ENCODE results near the gene ZNF470. TPM values are rescaled to one million over a fixed set of nuclear protein-coding genes. Genes with fewer than 3 reads are reported as not detected.

ZNF470 gene
- 4.3 TPM for total RNA-seq
- long read RNA-seq, partial matches to known transcripts, result 0 of 2 reads
- long read RNA-seq, other reads (novel, unspliced or antisense), result 2 of 2 reads

DNA sequence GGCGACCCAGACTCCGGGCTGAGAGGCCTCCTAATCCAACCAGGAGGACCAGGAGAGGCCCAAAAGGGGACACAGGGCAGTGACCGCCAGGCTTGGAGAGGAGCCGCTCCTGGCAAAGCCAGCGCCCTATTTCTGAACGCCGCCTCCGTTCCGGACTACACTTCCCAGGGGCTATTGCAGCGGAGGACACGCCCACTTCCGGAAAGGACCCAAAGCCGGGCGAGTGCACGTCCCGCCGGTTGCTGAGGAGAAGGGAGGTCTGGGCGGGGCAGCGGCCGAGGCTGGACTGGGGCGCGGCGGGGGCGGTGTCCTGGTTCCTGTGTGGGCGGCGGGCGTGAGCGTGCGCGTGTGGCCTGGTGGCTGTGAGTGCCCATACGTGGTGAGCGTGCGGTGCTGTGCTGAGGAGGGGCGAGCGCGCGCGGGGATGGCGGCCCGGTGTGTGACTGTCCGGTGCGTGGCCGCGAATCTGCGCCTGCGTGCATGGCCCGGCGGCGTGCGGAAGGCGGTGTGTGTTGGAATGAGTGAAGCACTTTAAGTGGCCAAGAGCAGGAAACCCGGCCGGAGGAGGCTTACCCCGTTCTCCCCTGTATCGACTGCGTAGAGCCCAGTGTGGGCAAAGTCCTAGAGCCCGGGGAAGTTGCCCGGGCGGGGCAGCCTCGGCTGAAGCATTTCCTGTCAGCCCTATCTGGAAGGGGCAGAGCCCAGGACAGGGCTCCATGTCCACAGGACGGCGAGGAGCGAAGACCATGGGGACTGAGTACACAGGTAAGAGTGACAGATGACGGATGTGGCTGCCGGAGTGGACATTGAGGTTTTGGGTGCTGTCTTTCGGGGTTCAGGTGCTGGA is at the start of gene ZNF470:
ZNF470 (plus strand) TSS at position 195 of the 847 bp plus-strand sequence. CDS start 2,844 bp downstream, outside the sequence.
- H3K27me3 ChIP-seq (ENCODE audit: low read depth), result no peaks in the 10 kb centered on the region
- H3K4me1 ChIP-seq, result peaks cover 23% of the 10 kb centered on the region
- TF ChIP-seq, protein P1, sequence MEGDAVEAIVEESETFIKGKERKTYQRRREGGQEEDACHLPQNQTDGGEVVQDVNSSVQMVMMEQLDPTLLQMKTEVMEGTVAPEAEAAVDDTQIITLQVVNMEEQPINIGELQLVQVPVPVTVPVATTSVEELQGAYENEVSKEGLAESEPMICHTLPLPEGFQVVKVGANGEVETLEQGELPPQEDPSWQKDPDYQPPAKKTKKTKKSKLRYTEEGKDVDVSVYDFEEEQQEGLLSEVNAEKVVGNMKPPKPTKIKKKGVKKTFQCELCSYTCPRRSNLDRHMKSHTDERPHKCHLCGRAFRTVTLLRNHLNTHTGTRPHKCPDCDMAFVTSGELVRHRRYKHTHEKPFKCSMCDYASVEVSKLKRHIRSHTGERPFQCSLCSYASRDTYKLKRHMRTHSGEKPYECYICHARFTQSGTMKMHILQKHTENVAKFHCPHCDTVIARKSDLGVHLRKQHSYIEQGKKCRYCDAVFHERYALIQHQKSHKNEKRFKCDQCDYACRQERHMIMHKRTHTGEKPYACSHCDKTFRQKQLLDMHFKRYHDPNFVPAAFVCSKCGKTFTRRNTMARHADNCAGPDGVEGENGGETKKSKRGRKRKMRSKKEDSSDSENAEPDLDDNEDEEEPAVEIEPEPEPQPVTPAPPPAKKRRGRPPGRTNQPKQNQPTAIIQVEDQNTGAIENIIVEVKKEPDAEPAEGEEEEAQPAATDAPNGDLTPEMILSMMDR (IDR thresholded peaks at IDR 0.05; ENCODE audit: borderline replicate concordance), result no peak
- intact Hi-C loops (cut with micrococcal nuclease), result no loop called here
- peak within 1 kb of the TSS; percentile 96 for H3K4me3 ChIP-seq
- H3K36me3 ChIP-seq, result peaks cover 82% of the 10 kb centered on the region
- DNase-seq, result peak; percentile 97
- peak within 1 kb of the TSS; percentile 95 for H3K27ac ChIP-seq (replicated peaks)
- peaks cover 89% of the 10 kb centered on the region for H3K9me3 ChIP-seq (replicated peaks)

DNA sequence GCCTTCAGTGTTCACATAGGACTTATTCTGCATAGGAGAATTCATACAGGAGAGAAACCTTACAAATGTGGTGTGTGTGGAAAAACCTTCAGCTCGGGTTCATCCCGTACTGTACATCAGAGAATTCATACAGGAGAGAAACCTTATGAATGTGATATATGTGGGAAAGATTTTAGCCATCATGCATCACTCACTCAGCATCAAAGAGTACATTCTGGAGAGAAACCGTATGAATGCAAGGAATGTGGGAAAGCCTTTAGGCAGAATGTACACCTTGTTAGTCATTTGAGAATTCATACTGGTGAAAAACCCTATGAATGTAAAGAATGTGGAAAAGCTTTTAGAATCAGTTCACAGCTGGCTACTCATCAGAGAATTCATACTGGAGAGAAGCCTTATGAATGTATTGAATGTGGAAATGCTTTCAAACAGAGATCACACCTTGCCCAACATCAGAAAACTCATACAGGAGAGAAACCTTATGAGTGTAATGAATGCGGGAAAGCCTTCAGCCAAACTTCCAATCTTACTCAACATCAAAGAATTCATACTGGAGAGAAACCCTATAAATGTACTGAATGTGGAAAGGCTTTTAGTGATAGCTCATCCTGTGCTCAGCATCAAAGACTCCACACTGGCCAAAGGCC is 41.9 kb upstream of the ZNF470 start:
- DNase-seq, result no peak
- H3K4me1 ChIP-seq, result no peaks in the 10 kb centered on the region
- peaks cover 100% of the 10 kb centered on the region for H3K9me3 ChIP-seq (replicated peaks)
- H3K27ac ChIP-seq (replicated peaks), result no peak overlapping the region
- no peaks in the 10 kb centered on the region for H3K27me3 ChIP-seq (ENCODE audit: low read depth)
- intact Hi-C loops (cut with micrococcal nuclease), result no loop called here
- TF ChIP-seq, protein P1 (IDR thresholded peaks at IDR 0.05; ENCODE audit: borderline replicate concordance), result no peak
- H3K4me3 ChIP-seq, result no peak overlapping the region
- H3K36me3 ChIP-seq, result peaks cover 84% of the 10 kb centered on the region

DNA sequence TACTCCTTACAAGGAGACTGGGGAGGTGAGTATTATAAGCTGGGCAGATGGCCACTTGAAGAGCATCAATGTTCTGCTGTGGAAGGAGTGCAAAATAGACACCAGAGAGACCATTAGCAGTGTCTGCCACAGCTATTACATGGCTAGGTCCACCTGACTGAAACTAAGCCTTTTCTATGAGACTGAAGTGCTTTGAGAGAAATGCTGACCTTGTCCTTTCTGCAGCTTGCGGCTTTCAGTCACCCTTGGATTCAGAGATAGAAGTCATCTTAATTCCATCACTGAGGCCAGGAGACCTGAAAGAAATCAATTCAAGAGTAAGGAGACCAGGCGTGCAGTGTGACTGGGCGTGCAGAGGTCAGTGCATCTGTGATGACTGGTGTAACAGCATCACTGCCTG is 29.8 kb upstream of the ZNF470 start:
- no peak for DNase-seq
- Histone ChIP-seq H3K27me3 (ENCODE audit: low read depth) (no peaks in the 10 kb centered on the region), H3K36me3 (peaks cover 47% of the 10 kb centered on the region), H3K27ac (replicated peaks) (no peak overlapping the region), H3K4me1 (peaks cover 25% of the 10 kb centered on the region), H3K9me3 (replicated peaks) (peaks cover 72% of the 10 kb centered on the region), H3K4me3 (peak overlapping the region; percentile 83)
- TF ChIP-seq, protein P1 (IDR thresholded peaks at IDR 0.05; ENCODE audit: borderline replicate concordance), result no peak
- intact Hi-C loops (cut with micrococcal nuclease), result no loop called here

DNA sequence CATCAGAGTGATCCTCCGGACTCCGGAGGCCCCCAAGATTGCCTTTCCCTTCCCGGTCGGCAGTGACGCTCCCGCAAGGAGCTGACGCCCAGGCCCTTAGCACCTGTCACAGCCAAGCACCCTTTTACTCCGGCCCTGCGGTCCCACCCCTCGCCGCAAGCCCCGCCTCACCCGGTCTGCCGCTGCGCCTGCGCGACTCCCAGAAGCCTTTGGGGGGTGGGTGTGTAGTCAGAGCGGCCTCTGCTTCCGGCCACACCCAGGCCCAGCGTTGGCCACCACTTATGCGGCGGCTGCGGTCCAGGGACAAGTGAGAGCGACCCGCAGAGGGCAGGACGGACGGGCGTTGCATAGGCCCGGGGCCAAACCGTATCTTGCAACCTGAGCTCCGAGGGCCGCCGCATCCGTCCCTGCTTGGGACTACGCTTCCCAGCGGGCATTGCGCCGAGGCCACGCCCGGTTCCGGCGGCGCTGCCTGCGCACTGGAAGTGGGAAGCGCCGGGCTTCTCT is 29.0 kb upstream of the ZNF470 start:
- Histone ChIP-seq H3K27ac (replicated peaks) (peak overlapping the region; percentile 98), H3K36me3 (peaks cover 51% of the 10 kb centered on the region), H3K4me3 (peak overlapping the region; percentile 83), H3K9me3 (replicated peaks) (peaks cover 72% of the 10 kb centered on the region), H3K4me1 (peaks cover 25% of the 10 kb centered on the region), H3K27me3 (ENCODE audit: low read depth) (no peaks in the 10 kb centered on the region)
- intact Hi-C loops (cut with micrococcal nuclease), result no loop called here
- peak; percentile 91 for DNase-seq
- TF ChIP-seq, protein P1 (IDR thresholded peaks at IDR 0.05; ENCODE audit: borderline replicate concordance), result peak; percentile 23

DNA sequence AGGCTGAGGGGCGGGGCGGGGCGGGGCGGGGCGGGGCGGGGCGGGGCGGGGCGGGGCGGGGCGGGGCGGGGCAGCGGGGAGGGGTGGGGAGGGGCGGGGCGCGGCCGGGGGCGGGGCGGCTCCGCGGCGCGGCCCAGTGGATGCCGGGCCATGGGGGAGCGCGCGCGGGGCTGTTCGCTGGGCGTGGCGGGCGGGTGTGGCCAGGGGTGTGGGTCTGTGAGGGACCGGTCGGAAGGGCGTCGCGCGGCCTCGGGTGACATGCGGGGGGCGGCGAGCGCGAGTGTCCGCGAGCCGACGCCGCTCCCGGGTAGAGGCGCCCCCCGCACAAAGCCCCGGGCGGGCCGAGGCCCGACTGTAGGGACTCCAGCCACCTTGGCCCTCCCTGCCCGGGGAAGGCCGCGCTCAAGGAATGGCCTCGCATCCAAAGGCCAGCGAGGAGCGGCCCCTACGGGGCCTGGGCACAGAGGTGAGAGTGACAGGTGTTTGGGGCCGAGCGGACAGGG is 28.5 kb upstream of the ZNF470 start, which contains the start of gene ZFP28:
ZFP28 (plus strand) TSS at position 188 of the 503 bp plus-strand sequence; CDS start at position 259, 71 bp downstream.
- DNase-seq, result peak; percentile 89
- Histone ChIP-seq H3K36me3 (peaks cover 56% of the 10 kb centered on the region), H3K4me3 (peak within 1 kb of the TSS; percentile 83), H3K9me3 (replicated peaks) (peaks cover 72% of the 10 kb centered on the region), H3K27ac (replicated peaks) (peak within 1 kb of the TSS; percentile 98), H3K27me3 (ENCODE audit: low read depth) (no peaks in the 10 kb centered on the region), H3K4me1 (peaks cover 25% of the 10 kb centered on the region)
- TF ChIP-seq, protein P1 (IDR thresholded peaks at IDR 0.05; ENCODE audit: borderline replicate concordance), result no peak
- intact Hi-C loops (cut with micrococcal nuclease), result no loop called here

Data from left ventricle myocardium inferior (tissue), 1 donor.